Spinal cord (tissue), 10 donors: Measurements from ENCODE around the gene CABP7. TPM values are rescaled to one million over a fixed set of nuclear protein-coding genes. Genes with fewer than 3 reads are reported as not detected.
A peak's percentile ranks its signal among the peaks of the same experiment; 100 is the strongest.
"Not testable (repeated sequence)": the region's sequence is repeated elsewhere in the genome, so short reads cannot be mapped to it uniquely, and the experiment has no call there.

ENCODE experiments used
- DNase-seq, 6 donors: peaks; one replicate each; pipeline versions ENCODE4 v3.0.0 to v3.0.0-alpha.2; 2013 to 2015; ENCODE audit warnings: low spot score in 6 of 6, low read depth in 4 of 6
- H3K27ac ChIP-seq: one replicate; pipeline ENCODE4 v1.5.1; 2013; ENCODE audit warnings: low read depth, low read length, control low read depth
- H3K27me3 ChIP-seq: one replicate; pipeline ENCODE4 v1.6.1; 2013; ENCODE audit warnings: low read length; ENCODE audit not compliant: control insufficient read depth, insufficient read depth
- H3K36me3 ChIP-seq: one replicate; pipeline ENCODE4 v1.6.1; 2013; ENCODE audit warnings: low read length; ENCODE audit not compliant: control insufficient read depth, insufficient read depth
- H3K4me1 ChIP-seq: one replicate; pipeline ENCODE4 v1.6.1; 2013; ENCODE audit warnings: low read length; ENCODE audit not compliant: control insufficient read depth, insufficient read depth
- H3K4me3 ChIP-seq: one replicate; pipeline ENCODE4 v1.5.1; 2013; ENCODE audit warnings: low read depth, low read length, control low read depth
- H3K9me3 ChIP-seq: one replicate; pipeline ENCODE4 v1.6.1; 2013; ENCODE audit warnings: low read length; ENCODE audit not compliant: control insufficient read depth, insufficient read depth
- WGBS: methylation state at CpG from one replicate; pipeline ENCODE4 v1.1.5; 2013; ENCODE audit warnings: missing lambda C conversion rate; ENCODE audit not compliant: insufficient coverage; 5-methylcytosine and 5-hydroxymethylcytosine counted together
- polyA plus RNA-seq, 2 donors: library from polyadenylated mRNA; unstranded; fragments of 120-200 nt; gene quantifications; one replicate each; pipeline ENCODE4 v1.2.1, GENCODE V29; 2013; ENCODE audit not compliant: insufficient read length in 2 of 2
- total RNA-seq, 2 donors: library from RNA; depleted of rRNA in 1 of 2; stranded (reverse); fragments of 120-200 nt in 1 of 2; fragments of >200 nt in 1 of 2; gene quantifications; one replicate each; pipeline versions ENCODE4 v1.2.3 to v1.2.4, GENCODE V29; 2013 to 2014
- donor health status: healthy.

The CABP7 gene
- total and polyA plus RNA-seq, 4 donors: 8.2 to 34.9 (median 25.0) TPM

GRCh38 chr22:29751669-29752068 is 31.9 kb downstream of the CABP7 start:
- no peaks in the 10 kb centered on the region for H3K9me3 ChIP-seq
- peaks cover 3% of the 10 kb centered on the region for H3K4me1 ChIP-seq
- peaks cover 55% of the 10 kb centered on the region for H3K36me3 ChIP-seq
- no peak for DNase-seq
- WGBS: 100% methylated on average over 1 of the region's 2 CpGs
- H3K27ac ChIP-seq: no peak overlapping the region
- H3K4me3 ChIP-seq: no peak overlapping the region
- H3K27me3 ChIP-seq: no peaks in the 10 kb centered on the region

GRCh38 chr22:29753808-29754657 is 34.2 kb downstream of the CABP7 start:
- peaks cover 32% of the 10 kb centered on the region for H3K36me3 ChIP-seq
- peaks cover 10% of the 10 kb centered on the region for H3K4me1 ChIP-seq
- 80% methylated on average over 16 of the region's 16 CpGs for WGBS
- no peaks in the 10 kb centered on the region for H3K27me3 ChIP-seq
- H3K27ac ChIP-seq: no peak overlapping the region
- no peak overlapping the region for H3K4me3 ChIP-seq
- no peaks in the 10 kb centered on the region for H3K9me3 ChIP-seq
- DNase-seq: no peak

GRCh38 chr22:29754658-29755395 is 35.0 kb downstream of the CABP7 start:
- Histone ChIP-seq H3K36me3 (peaks cover 29% of the 10 kb centered on the region), H3K4me1 (peaks cover 10% of the 10 kb centered on the region)
- not testable (repeated sequence) for H3K9me3 ChIP-seq, H3K4me3 ChIP-seq, H3K27me3 ChIP-seq, H3K27ac ChIP-seq, DNase-seq
- WGBS: 91% methylated on average over 9 of the region's 11 CpGs

GRCh38 chr22:29755889-29756288 is 36.1 kb downstream of the CABP7 start:
- H3K4me3 ChIP-seq: no peak overlapping the region
- peaks cover 7% of the 10 kb centered on the region for H3K4me1 ChIP-seq
- no peak overlapping the region for H3K27ac ChIP-seq
- WGBS: 82% methylated on average over 8 of the region's 9 CpGs
- no peak for DNase-seq
- H3K27me3 ChIP-seq: no peaks in the 10 kb centered on the region
- H3K36me3 ChIP-seq: peaks cover 24% of the 10 kb centered on the region
- no peaks in the 10 kb centered on the region for H3K9me3 ChIP-seq

GRCh38 chr22:29756341-29756740 is 36.5 kb downstream of the CABP7 start:
- WGBS: 89% methylated on average over 7 of the region's 7 CpGs
- H3K36me3 ChIP-seq: peaks cover 24% of the 10 kb centered on the region
- H3K4me3 ChIP-seq: no peak overlapping the region
- H3K27ac ChIP-seq: no peak overlapping the region
- no peaks in the 10 kb centered on the region for H3K27me3 ChIP-seq
- peaks cover 7% of the 10 kb centered on the region for H3K4me1 ChIP-seq
- no peaks in the 10 kb centered on the region for H3K9me3 ChIP-seq
- DNase-seq: no peak

- H3K27ac ChIP-seq: no peak overlapping the region
- 100% methylated on average over 1 of the region's 3 CpGs for WGBS
- H3K4me1 ChIP-seq: peaks cover 7% of the 10 kb centered on the region
- H3K27me3 ChIP-seq: no peaks in the 10 kb centered on the region
- H3K4me3 ChIP-seq: no peak overlapping the region
- H3K36me3 ChIP-seq: peaks cover 21% of the 10 kb centered on the region
- no peak for DNase-seq
- H3K9me3 ChIP-seq: no peaks in the 10 kb centered on the region
Measured at GRCh38 chr22:29757096-29757495, 37.3 kb downstream of the CABP7 start.

GRCh38 chr22:29758068-29758622 is 38.3 kb downstream of the CABP7 start:
- Histone ChIP-seq H3K4me1 (peaks cover 7% of the 10 kb centered on the region), H3K36me3 (peaks cover 12% of the 10 kb centered on the region), H3K27me3 (no peaks in the 10 kb centered on the region), H3K4me3 (no peak overlapping the region), H3K9me3 (no peaks in the 10 kb centered on the region), H3K27ac (no peak overlapping the region)
- DNase-seq: no peak
- WGBS: 67% methylated on average over 4 of the region's 7 CpGs

- Histone ChIP-seq H3K4me3 (no peak overlapping the region), H3K4me1 (peaks cover 7% of the 10 kb centered on the region), H3K27me3 (no peaks in the 10 kb centered on the region), H3K27ac (no peak overlapping the region), H3K9me3 (no peaks in the 10 kb centered on the region), H3K36me3 (peaks cover 6% of the 10 kb centered on the region)
- WGBS: 51% methylated on average over 2 of the region's 5 CpGs
- DNase-seq: peak in 1 of 6 donors; percentile 34
Measured at GRCh38 chr22:29758959-29759358, 39.2 kb downstream of the CABP7 start.

GRCh38 chr22:29762263-29762662 is 42.5 kb downstream of the CABP7 start:
- Histone ChIP-seq H3K9me3 (no peaks in the 10 kb centered on the region), H3K4me3 (no peak overlapping the region), H3K27ac (no peak overlapping the region), H3K4me1 (peaks cover 21% of the 10 kb centered on the region), H3K36me3 (no peaks in the 10 kb centered on the region), H3K27me3 (no peaks in the 10 kb centered on the region)
- no peak for DNase-seq
- 56% methylated on average over 10 of the region's 15 CpGs for WGBS
